Mammary epithelial cell (primary cell): ENCODE data around the gene SGMS2.

ENCODE experiments used
- CTCF ChIP-seq, 2 donors: IDR thresholded peaks in 1 of 2; conservative IDR thresholded peaks in 1 of 2; 2 replicates each; pipeline ENCODE4 v1.5.1; 2011 to 2012; ENCODE audit warnings: inconsistent platforms in 2 of 2, low read length in 2 of 2, mild to moderate bottlenecking in 2 of 2, control low read depth in 1 of 2, low read depth in 1 of 2; ENCODE audit not compliant: insufficient read depth in 1 of 2; ENCODE audit errors: extremely low read depth in 1 of 2
- EZH2 ChIP-seq: IDR thresholded peaks from 2 replicates; pipeline ENCODE4 v1.6.1; 2012; ENCODE audit warnings: low read length, inconsistent platforms, borderline replicate concordance

- TF ChIP-seq CTCF (conservative IDR thresholded peaks at IDR 0.05 in 1 of 2, IDR thresholded peaks at IDR 0.05 in 1 of 2; ENCODE audit: extremely low read depth in 1 of 2, insufficient read depth in 1 of 2, low read depth in 1 of 2, low read length in 2 of 2) (no peak), EZH2 (no peak)
Measured at GRCh38 chr4:107780665-107781064, 44.1 kb upstream of the SGMS2 start.
